Chondrocyte (in vitro differentiated cells): ENCODE results near the gene CCNI. TPM values are rescaled to one million over a fixed set of nuclear protein-coding genes. Genes with fewer than 3 reads are reported as not detected.

Experiments
- DNase-seq: peaks from one replicate; pipeline ENCODE4 v3.0.0; 2021; ENCODE audit warnings: mixed read lengths, low spot score
- H3K27ac Mint-ChIP-seq: one replicate; pipeline ENCODE4 v1.8.0; 2021; ENCODE audit warnings: mild to moderate bottlenecking, moderate library complexity, mixed read lengths; ENCODE audit not compliant: unreplicated experiment
- H3K27me3 Mint-ChIP-seq: 2 replicates; pipeline ENCODE4 v1.8.0; 2021; ENCODE audit warnings: low read depth, mixed read lengths
- H3K36me3 Mint-ChIP-seq: 2 replicates; pipeline ENCODE4 v1.8.0; 2021; ENCODE audit warnings: low read depth, mixed read lengths
- H3K4me1 Mint-ChIP-seq: 2 replicates; pipeline ENCODE4 v1.8.0; 2021; ENCODE audit warnings: low read depth, mild to moderate bottlenecking, mixed read lengths
- H3K4me3 Mint-ChIP-seq: one replicate; pipeline ENCODE4 v1.8.0; 2021; ENCODE audit warnings: mild to moderate bottlenecking, moderate library complexity, mixed read lengths; ENCODE audit not compliant: unreplicated experiment
- H3K9me3 Mint-ChIP-seq: 2 replicates; pipeline ENCODE4 v1.8.0; 2021; ENCODE audit warnings: low read depth, mixed read lengths
- CTCF ChIP-seq: fragments of 200-600 bp; sonication (generic); IDR thresholded peaks from 2 replicates; pipeline ENCODE4 v1.5.0; 2021; ENCODE audit warnings: antibody characterized with exemption, mild to moderate bottlenecking, moderate library complexity
- total RNA-seq: library from RNA; stranded (reverse); gene quantifications from 3 replicates; pipeline ENCODE4 v1.2.1, GENCODE V29; 2021

Gene CCNI
- total RNA-seq, 1 donor from 2014 or later: 220 TPM

- peaks cover 58% of the 10 kb centered on the region for H3K4me1 Mint-ChIP-seq
- no peaks in the 10 kb centered on the region for H3K9me3 Mint-ChIP-seq
- H3K27me3 Mint-ChIP-seq: no peaks in the 10 kb centered on the region
- peak; percentile 27 for TF ChIP-seq CTCF
- DNase-seq: no peak
- H3K36me3 Mint-ChIP-seq: peaks cover 69% of the 10 kb centered on the region
- peak overlapping the region; percentile 95 for H3K27ac Mint-ChIP-seq
- H3K4me3 Mint-ChIP-seq: no peak overlapping the region
These were observed 53.1 kb downstream of the CCNI start for GRCh38 chr4:77022560-77023179.

GRCh38 chr4:77021614-77022089 lies 54.1 kb downstream of the CCNI start:
- Mint-ChIP-seq H3K4me1 (peaks cover 58% of the 10 kb centered on the region), H3K27me3 (no peaks in the 10 kb centered on the region), H3K27ac (peak overlapping the region; percentile 95), H3K36me3 (peaks cover 69% of the 10 kb centered on the region), H3K9me3 (no peaks in the 10 kb centered on the region), H3K4me3 (peak overlapping the region; percentile 33)
- DNase-seq: no peak
- TF ChIP-seq CTCF: no peak

- no peak for TF ChIP-seq CTCF
- Mint-ChIP-seq H3K27me3 (no peaks in the 10 kb centered on the region), H3K4me1 (peaks cover 64% of the 10 kb centered on the region), H3K27ac (peak overlapping the region; percentile 95), H3K36me3 (peaks cover 75% of the 10 kb centered on the region), H3K4me3 (no peak overlapping the region), H3K9me3 (no peaks in the 10 kb centered on the region)
- DNase-seq: no peak
These were observed 55.8 kb downstream of the CCNI start for GRCh38 chr4:77020017-77020416.

GRCh38 chr4:77015390-77015789 lies 60.4 kb downstream of the CCNI start:
- no peak for DNase-seq
- no peaks in the 10 kb centered on the region for H3K27me3 Mint-ChIP-seq
- H3K9me3 Mint-ChIP-seq: no peaks in the 10 kb centered on the region
- peaks cover 66% of the 10 kb centered on the region for H3K4me1 Mint-ChIP-seq
- H3K36me3 Mint-ChIP-seq: peaks cover 69% of the 10 kb centered on the region
- TF ChIP-seq CTCF: no peak
- peak overlapping the region; percentile 90 for H3K27ac Mint-ChIP-seq
- H3K4me3 Mint-ChIP-seq: no peak overlapping the region

- H3K4me3 Mint-ChIP-seq: no peak overlapping the region
These were observed 61.5 kb downstream of the CCNI start for GRCh38 chr4:77014256-77014655.

More at GRCh38 chr4:77014256-77014655, 61.5 kb downstream of the CCNI start:
- Mint-ChIP-seq H3K27me3 (no peaks in the 10 kb centered on the region), H3K4me1 (peaks cover 62% of the 10 kb centered on the region), H3K9me3 (no peaks in the 10 kb centered on the region), H3K27ac (peak overlapping the region; percentile 76), H3K36me3 (peaks cover 61% of the 10 kb centered on the region)
- no peak for TF ChIP-seq CTCF
- DNase-seq: no peak
